OCI-LY1 (cell line): ENCODE data around the gene CXCL5.

Source experiments
- H2AFZ ChIP-seq: fragments of 200-600 bp; sonication (generic), shearing (Covaris generic); 2 replicates; pipeline ENCODE4 v1.6.0; 2014; ENCODE audit warnings: antibody characterized with exemption, mild to moderate bottlenecking, low read length
- H3F3A ChIP-seq: fragments of 200-600 bp; sonication (generic), shearing (Covaris generic); 2 replicates; pipeline ENCODE4 v1.6.0; 2014; ENCODE audit warnings: mild to moderate bottlenecking, antibody characterized with exemption, low read length, moderate library complexity; ENCODE audit not compliant: insufficient read depth
- H3K27ac ChIP-seq: fragments of 200-600 bp; sonication (generic); 2 replicates; pipeline ENCODE4 v1.5.1; 2014; ENCODE audit warnings: low read length, mixed run types, mild to moderate bottlenecking, low read depth; ENCODE audit not compliant: poor library complexity, severe bottlenecking
- H3K27me3 ChIP-seq: fragments of 200-600 bp; sonication (generic); 2 replicates; pipeline ENCODE4 v1.6.0; 2014; ENCODE audit warnings: antibody characterized with exemption, mild to moderate bottlenecking, low read length, moderate library complexity; ENCODE audit not compliant: insufficient read depth
- H3K36me3 ChIP-seq: fragments of 200-600 bp; sonication (generic); 2 replicates; pipeline ENCODE4 v1.6.1; 2014; ENCODE audit warnings: mild to moderate bottlenecking, antibody characterized with exemption, low read length, moderate library complexity, mixed read lengths; ENCODE audit not compliant: insufficient read depth
- H3K4me1 ChIP-seq: fragments of 200-600 bp; sonication (generic); 2 replicates; pipeline ENCODE4 v1.5.1; 2014; ENCODE audit warnings: mild to moderate bottlenecking, low read length, moderate library complexity; ENCODE audit not compliant: insufficient read depth, severe bottlenecking
- H3K4me2 ChIP-seq: fragments of 200-600 bp; sonication (generic), shearing (Covaris generic); 2 replicates; pipeline ENCODE4 v1.6.1; 2014; ENCODE audit warnings: low read length
- H3K4me3 ChIP-seq: fragments of 200-600 bp; sonication (generic); 2 replicates; pipeline ENCODE4 v1.5.1; 2014; ENCODE audit warnings: low read length, low read depth, mild to moderate bottlenecking, mixed read lengths; ENCODE audit not compliant: poor library complexity, severe bottlenecking
- H3K79me2 ChIP-seq: fragments of 200-600 bp; shearing (Covaris generic); 2 replicates; pipeline ENCODE4 v1.6.1; 2016; ENCODE audit warnings: mixed run types, low read length, mixed read lengths; ENCODE audit not compliant: insufficient read depth
- H3K9ac ChIP-seq: fragments of 200-600 bp; sonication (generic), shearing (Covaris generic); 2 replicates; pipeline ENCODE4 v1.6.1; 2014; ENCODE audit warnings: mild to moderate bottlenecking, low read length, mixed read lengths
- H3K9me2 ChIP-seq: fragments of 200-600 bp; sonication (generic), shearing (Covaris generic); 2 replicates; pipeline ENCODE4 v1.6.1; 2014; ENCODE audit warnings: low read depth, mild to moderate bottlenecking, low read length, mixed read lengths
- H3K9me3 ChIP-seq: fragments of 200-600 bp; shearing (Covaris generic); 2 replicates; pipeline ENCODE4 v1.6.1; 2014; ENCODE audit warnings: low read length, mixed read lengths
- H4K20me1 ChIP-seq: fragments of 200-600 bp; sonication (generic), shearing (Covaris generic); 2 replicates; pipeline ENCODE4 v1.6.0; 2016; ENCODE audit warnings: mild to moderate bottlenecking, low read length; ENCODE audit not compliant: insufficient read depth
- CTCF ChIP-seq: fragments of 200-600 bp; sonication (generic), shearing (Covaris generic); IDR thresholded peaks from 2 replicates; pipeline ENCODE4 v1.5.1; 2017; ENCODE audit warnings: mild to moderate bottlenecking, antibody characterized with exemption, low read length, moderate library complexity, mixed read lengths
- EZH2 ChIP-seq: fragments of 200-600 bp; sonication (generic), shearing (Covaris generic); IDR thresholded peaks from 2 replicates; pipeline ENCODE4 v1.8.0; 2017; ENCODE audit warnings: borderline replicate concordance, mixed run types, mild to moderate bottlenecking, antibody characterized with exemption, low read length, moderate library complexity, mixed read lengths

CXCL5 gene

GRCh38 chr4:73947239-73947985 lies 51.1 kb downstream of the CXCL5 start:
- Histone ChIP-seq H3K27me3 (no peaks in the 10 kb centered on the region), H3K79me2 (no peaks in the 10 kb centered on the region), H3K9me3 (no peaks in the 10 kb centered on the region), H3F3A (no peaks in the 10 kb centered on the region), H3K4me3 (no peak overlapping the region), H3K36me3 (no peaks in the 10 kb centered on the region), H3K9ac (no peak overlapping the region), H3K9me2 (no peaks in the 10 kb centered on the region), H3K27ac (no peak overlapping the region), H2AFZ (no peak overlapping the region), H3K4me2 (no peak overlapping the region), H4K20me1 (no peaks in the 10 kb centered on the region), H3K4me1 (no peaks in the 10 kb centered on the region)
- TF ChIP-seq EZH2 (no peak), CTCF (no peak)

GRCh38 chr4:73945674-73946449 lies 52.6 kb downstream of the CXCL5 start:
- H3K27me3 ChIP-seq: no peaks in the 10 kb centered on the region
- no peak for TF ChIP-seq CTCF
- TF ChIP-seq EZH2: no peak
- H2AFZ ChIP-seq: no peak overlapping the region

More at GRCh38 chr4:73945674-73946449, 52.6 kb downstream of the CXCL5 start:
- Histone ChIP-seq H3K9me2 (no peaks in the 10 kb centered on the region), H3F3A (no peaks in the 10 kb centered on the region), H3K4me3 (no peak overlapping the region), H3K4me1 (no peaks in the 10 kb centered on the region), H3K79me2 (no peaks in the 10 kb centered on the region), H3K36me3 (no peaks in the 10 kb centered on the region), H4K20me1 (no peaks in the 10 kb centered on the region), H3K9ac (no peak overlapping the region), H3K9me3 (no peaks in the 10 kb centered on the region), H3K27ac (no peak overlapping the region), H3K4me2 (no peak overlapping the region)
